ENCODE measurements around the gene POU2AF1. TPM values are rescaled to one million over a fixed set of nuclear protein-coding genes. Genes with fewer than 3 reads are reported as not detected.

Gene POU2AF1
- total RNA-seq, 1 donor from 2014 or later, result not detected

DNA sequence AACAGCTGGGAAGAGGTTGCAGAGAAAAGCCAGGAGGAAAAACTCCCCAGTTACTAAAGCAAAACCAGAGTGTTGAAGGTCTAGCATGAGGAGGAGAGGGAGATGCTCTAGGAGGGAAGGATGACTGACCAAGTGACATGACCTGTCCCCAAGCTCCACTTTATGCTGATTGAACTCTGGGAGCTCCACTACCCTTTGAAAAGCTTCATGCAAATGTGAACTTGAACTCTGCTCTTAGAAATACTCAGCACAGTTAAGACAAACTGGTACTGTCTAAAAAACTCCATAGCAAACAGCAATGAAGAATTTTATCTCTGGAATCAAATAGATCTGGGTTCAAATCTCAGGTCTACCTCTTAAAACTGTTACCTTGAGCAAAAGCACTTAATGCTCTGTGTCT is 14.5 kb upstream of the POU2AF1 start:
- Mint-ChIP-seq H3K4me3 (ENCODE audit: unreplicated experiment) (no peak overlapping the region), H3K27me3 (ENCODE audit: unreplicated experiment) (peaks cover 9% of the 10 kb centered on the region), H3K9me3 (ENCODE audit: unreplicated experiment) (no peaks in the 10 kb centered on the region), H3K4me1 (ENCODE audit: unreplicated experiment) (no peaks in the 10 kb centered on the region), H3K36me3 (ENCODE audit: unreplicated experiment) (no peaks in the 10 kb centered on the region), H3K27ac (ENCODE audit: unreplicated experiment) (no peak overlapping the region)
- no peak for DNase-seq (ENCODE audit: extremely low spot score, unreplicated experiment)
- TF ChIP-seq, protein P1, sequence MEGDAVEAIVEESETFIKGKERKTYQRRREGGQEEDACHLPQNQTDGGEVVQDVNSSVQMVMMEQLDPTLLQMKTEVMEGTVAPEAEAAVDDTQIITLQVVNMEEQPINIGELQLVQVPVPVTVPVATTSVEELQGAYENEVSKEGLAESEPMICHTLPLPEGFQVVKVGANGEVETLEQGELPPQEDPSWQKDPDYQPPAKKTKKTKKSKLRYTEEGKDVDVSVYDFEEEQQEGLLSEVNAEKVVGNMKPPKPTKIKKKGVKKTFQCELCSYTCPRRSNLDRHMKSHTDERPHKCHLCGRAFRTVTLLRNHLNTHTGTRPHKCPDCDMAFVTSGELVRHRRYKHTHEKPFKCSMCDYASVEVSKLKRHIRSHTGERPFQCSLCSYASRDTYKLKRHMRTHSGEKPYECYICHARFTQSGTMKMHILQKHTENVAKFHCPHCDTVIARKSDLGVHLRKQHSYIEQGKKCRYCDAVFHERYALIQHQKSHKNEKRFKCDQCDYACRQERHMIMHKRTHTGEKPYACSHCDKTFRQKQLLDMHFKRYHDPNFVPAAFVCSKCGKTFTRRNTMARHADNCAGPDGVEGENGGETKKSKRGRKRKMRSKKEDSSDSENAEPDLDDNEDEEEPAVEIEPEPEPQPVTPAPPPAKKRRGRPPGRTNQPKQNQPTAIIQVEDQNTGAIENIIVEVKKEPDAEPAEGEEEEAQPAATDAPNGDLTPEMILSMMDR (IDR thresholded peaks at IDR 0.05), result no peak

DNA sequence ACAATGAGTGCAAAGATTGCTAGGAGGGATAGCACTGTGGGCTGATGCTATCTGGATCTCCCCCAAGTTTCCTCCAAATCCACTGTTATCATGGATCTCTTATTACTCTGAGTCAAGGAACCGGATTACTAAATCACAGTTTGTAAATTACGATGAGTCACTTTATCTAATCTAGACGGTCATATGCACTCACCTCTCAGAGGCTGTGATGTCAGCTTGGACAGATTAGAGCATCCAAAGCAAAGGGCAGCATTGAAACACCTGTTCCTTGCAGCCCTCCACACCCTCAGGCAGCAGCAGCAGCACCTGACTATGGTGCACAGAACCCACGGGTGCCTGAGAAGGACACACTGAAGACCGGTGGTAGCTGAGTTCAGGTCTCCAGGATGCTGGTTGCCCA is 14.0 kb upstream of the POU2AF1 start:
- no peak overlapping the region for H3K27ac Mint-ChIP-seq (ENCODE audit: unreplicated experiment)
- H3K4me3 Mint-ChIP-seq (ENCODE audit: unreplicated experiment), result no peak overlapping the region

DNA sequence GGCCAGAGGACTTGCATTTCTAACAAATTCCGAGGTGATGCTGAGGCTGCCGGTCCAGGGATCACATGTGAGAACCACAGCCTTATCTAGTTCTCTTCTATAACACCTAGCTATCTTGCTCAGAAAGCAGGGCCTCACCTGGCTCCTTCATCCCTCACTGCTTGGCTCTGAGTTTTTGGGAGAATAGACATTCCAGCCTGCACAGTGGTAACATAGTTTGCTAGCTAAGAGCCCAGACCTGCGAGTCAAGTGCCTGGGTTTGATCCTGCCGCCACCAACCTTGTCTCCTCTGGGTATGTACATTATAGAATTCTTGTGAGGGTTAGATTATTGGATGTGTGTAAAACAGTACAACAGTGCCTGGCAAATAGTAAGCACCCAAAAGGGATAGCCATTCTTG is 13.5 kb upstream of the POU2AF1 start:
- Mint-ChIP-seq H3K4me3 (ENCODE audit: unreplicated experiment) (no peak overlapping the region), H3K36me3 (ENCODE audit: unreplicated experiment) (no peaks in the 10 kb centered on the region), H3K27ac (ENCODE audit: unreplicated experiment) (no peak overlapping the region), H3K27me3 (ENCODE audit: unreplicated experiment) (peaks cover 9% of the 10 kb centered on the region), H3K4me1 (ENCODE audit: unreplicated experiment) (no peaks in the 10 kb centered on the region), H3K9me3 (ENCODE audit: unreplicated experiment) (no peaks in the 10 kb centered on the region)
- TF ChIP-seq, protein P1 (IDR thresholded peaks at IDR 0.05), result no peak
- peak; percentile 51 for DNase-seq (ENCODE audit: extremely low spot score, unreplicated experiment)

More for the DNA sequence above, 14.0 kb upstream of the POU2AF1 start:
- Mint-ChIP-seq H3K27me3 (ENCODE audit: unreplicated experiment) (peaks cover 9% of the 10 kb centered on the region), H3K9me3 (ENCODE audit: unreplicated experiment) (no peaks in the 10 kb centered on the region), H3K4me1 (ENCODE audit: unreplicated experiment) (no peaks in the 10 kb centered on the region), H3K36me3 (ENCODE audit: unreplicated experiment) (no peaks in the 10 kb centered on the region)
- DNase-seq (ENCODE audit: extremely low spot score, unreplicated experiment), result peak; percentile 34
- TF ChIP-seq, protein P1 (IDR thresholded peaks at IDR 0.05), result no peak

DNA sequence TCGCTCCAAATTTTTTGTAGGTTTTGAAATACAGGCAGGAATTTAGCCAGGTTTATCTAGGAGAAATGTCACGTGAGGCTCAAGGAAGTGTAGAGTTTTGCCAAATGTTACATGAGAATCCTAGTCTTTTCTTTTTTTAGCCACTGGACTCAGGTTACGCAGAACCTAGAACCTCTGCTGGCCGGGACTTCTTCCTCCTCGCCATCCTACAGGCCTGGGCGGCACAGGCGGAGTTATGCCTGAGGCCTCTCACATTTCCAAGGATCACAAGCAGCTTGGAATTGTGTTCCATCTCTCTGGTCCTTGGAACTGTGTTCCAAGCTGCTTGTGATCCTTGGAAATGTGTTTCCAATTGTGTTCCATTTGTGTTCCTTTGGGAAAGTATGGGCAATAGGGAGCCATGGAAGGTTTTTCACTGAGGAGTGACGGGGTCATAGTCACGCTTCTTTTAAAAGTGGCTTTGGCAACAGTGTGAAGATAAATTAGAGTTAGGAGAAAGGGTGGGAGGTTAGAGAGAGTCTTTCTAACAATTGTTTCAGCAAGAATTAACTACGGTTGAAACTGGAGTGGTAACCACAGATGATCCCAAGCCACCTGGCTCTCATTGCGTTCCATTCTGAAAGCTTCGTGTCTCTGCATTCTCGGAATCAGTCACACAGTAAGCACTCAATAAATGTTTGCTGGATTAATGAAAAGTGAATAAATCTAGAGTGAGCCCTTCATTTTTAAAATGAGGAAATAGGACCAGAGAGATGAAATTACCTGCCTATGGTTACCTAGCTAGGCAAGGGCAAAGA is 12.5 kb upstream of the POU2AF1 start:
- Mint-ChIP-seq H3K4me1 (ENCODE audit: unreplicated experiment) (no peaks in the 10 kb centered on the region), H3K4me3 (ENCODE audit: unreplicated experiment) (no peak overlapping the region), H3K9me3 (ENCODE audit: unreplicated experiment) (no peaks in the 10 kb centered on the region), H3K27me3 (ENCODE audit: unreplicated experiment) (peaks cover 9% of the 10 kb centered on the region), H3K27ac (ENCODE audit: unreplicated experiment) (no peak overlapping the region), H3K36me3 (ENCODE audit: unreplicated experiment) (no peaks in the 10 kb centered on the region)
- peak; percentile 65 for DNase-seq (ENCODE audit: extremely low spot score, unreplicated experiment)
- TF ChIP-seq, protein P1 (IDR thresholded peaks at IDR 0.05), result no peak

DNA sequence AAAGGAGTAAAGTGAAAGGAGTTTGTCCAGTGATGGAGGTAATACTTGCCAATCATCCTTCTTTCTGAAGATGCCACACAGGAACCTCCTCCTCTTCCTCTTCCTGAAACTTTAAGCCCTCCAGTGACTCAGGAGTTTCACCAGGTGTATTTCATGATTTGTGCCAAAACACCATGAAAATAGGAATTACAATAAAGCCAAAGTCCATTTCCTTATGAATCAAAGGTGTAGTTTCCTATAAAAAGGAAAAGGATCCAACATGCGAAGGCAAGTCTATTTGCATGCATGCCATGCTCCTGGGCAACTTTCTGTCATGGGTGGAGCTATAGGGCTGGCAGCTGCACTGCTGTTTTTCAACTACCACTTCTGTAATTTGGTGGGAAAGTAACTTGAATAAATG is 9.8 kb upstream of the POU2AF1 start:
- Mint-ChIP-seq H3K4me3 (ENCODE audit: unreplicated experiment) (no peak overlapping the region), H3K27me3 (ENCODE audit: unreplicated experiment) (peaks cover 6% of the 10 kb centered on the region), H3K9me3 (ENCODE audit: unreplicated experiment) (no peaks in the 10 kb centered on the region), H3K27ac (ENCODE audit: unreplicated experiment) (no peak overlapping the region), H3K36me3 (ENCODE audit: unreplicated experiment) (no peaks in the 10 kb centered on the region), H3K4me1 (ENCODE audit: unreplicated experiment) (no peaks in the 10 kb centered on the region)
- no peak for DNase-seq (ENCODE audit: extremely low spot score, unreplicated experiment)
- TF ChIP-seq, protein P1 (IDR thresholded peaks at IDR 0.05), result no peak
